ENCODE data around the gene MCCC1. TPM values are rescaled to one million over a fixed set of nuclear protein-coding genes. Genes with fewer than 3 reads are reported as not detected.
"Not testable (repeated sequence)": the region's sequence is repeated elsewhere in the genome, so short reads cannot be mapped to it uniquely, and the experiment has no call there.

MCCC1 gene
- polyA plus RNA-seq, 1 donor (not counting 4 experiments of a cell fraction or from before 2014, with no cell fraction given) = 11.7 TPM

DNA sequence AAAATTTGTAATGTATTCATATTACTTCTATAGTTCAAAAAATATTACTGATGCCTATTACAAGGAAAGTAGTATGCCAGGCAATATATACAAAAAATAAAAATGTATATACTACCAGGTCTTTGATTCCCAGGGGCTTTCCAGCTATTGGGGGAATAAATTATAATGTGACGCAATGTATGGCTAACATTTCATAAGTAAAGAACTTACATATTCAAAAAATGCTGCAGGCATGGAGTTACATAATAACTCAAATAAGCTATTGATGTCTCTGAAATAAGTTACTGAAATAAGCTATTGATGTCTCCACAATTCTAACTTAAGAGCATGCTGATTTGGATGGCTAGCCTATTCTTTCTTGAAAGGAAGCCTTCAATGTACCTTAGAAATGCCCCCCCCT lies 30.2 kb downstream of the MCCC1 start:
- H3K4me2 ChIP-seq (ENCODE audit: control insufficient read depth, extremely low read depth, insufficient read depth, low read depth, low read length) = no peak overlapping the region
- H3K27me3 ChIP-seq (ENCODE audit: control insufficient read depth, extremely low read depth, insufficient read depth, low read length) = no peaks in the 10 kb centered on the region
- H3K79me2 ChIP-seq (ENCODE audit: control insufficient read depth, insufficient read depth, low read length) = no peaks in the 10 kb centered on the region
- FAIRE-seq (no peak), DNase-seq (ENCODE audit: low read depth, low spot score) (no peak)
- dilution Hi-C loops (cut with MboI; ENCODE audit: extremely low pct_ligation_motif_present, low sequenced_read_pairs) = no loop called here
- H3K27ac ChIP-seq (ENCODE audit: control insufficient read depth, insufficient read depth, low read length) = no peak overlapping the region
- no peaks in the 10 kb centered on the region for H3K9me3 ChIP-seq (ENCODE audit: control insufficient read depth, low read depth, low read length)
- H4K20me1 ChIP-seq (ENCODE audit: control insufficient read depth, extremely low read depth, insufficient read depth, low read length) = no peaks in the 10 kb centered on the region
- no peaks in the 10 kb centered on the region for H3K9me1 ChIP-seq (ENCODE audit: control insufficient read depth, extremely low read depth, insufficient read depth, low read length)
- no peak overlapping the region for H3K4me3 ChIP-seq (ENCODE audit: control insufficient read depth in 2 of 3, extremely low read depth in 1 of 3, insufficient read depth in 2 of 3, low read depth in 1 of 3, low read length in 3 of 3)
- no peak overlapping the region for H2AFZ ChIP-seq (ENCODE audit: control insufficient read depth, low read length)
- peaks cover 3 to 8% of the 10 kb centered on the region in 2 experiments for H3K36me3 ChIP-seq (ENCODE audit: control insufficient read depth in 2 of 2, extremely low read depth in 1 of 2, insufficient read depth in 2 of 2, low read length in 2 of 2)
- TF ChIP-seq EZH2 (IDR thresholded peaks at IDR 0.05; ENCODE audit: low read length) = no peak
- TF ChIP-seq, protein P1, sequence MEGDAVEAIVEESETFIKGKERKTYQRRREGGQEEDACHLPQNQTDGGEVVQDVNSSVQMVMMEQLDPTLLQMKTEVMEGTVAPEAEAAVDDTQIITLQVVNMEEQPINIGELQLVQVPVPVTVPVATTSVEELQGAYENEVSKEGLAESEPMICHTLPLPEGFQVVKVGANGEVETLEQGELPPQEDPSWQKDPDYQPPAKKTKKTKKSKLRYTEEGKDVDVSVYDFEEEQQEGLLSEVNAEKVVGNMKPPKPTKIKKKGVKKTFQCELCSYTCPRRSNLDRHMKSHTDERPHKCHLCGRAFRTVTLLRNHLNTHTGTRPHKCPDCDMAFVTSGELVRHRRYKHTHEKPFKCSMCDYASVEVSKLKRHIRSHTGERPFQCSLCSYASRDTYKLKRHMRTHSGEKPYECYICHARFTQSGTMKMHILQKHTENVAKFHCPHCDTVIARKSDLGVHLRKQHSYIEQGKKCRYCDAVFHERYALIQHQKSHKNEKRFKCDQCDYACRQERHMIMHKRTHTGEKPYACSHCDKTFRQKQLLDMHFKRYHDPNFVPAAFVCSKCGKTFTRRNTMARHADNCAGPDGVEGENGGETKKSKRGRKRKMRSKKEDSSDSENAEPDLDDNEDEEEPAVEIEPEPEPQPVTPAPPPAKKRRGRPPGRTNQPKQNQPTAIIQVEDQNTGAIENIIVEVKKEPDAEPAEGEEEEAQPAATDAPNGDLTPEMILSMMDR (optimal IDR thresholded peaks at IDR 0.05 in 1 of 3, IDR thresholded peaks at IDR 0.05 in 1 of 3, conservative IDR thresholded peaks at IDR 0.05 in 1 of 3; ENCODE audit: extremely low read depth in 1 of 3, insufficient read depth in 2 of 3, low read length in 3 of 3) = no peak
- peaks cover 5% of the 10 kb centered on the region for H3K4me1 ChIP-seq (ENCODE audit: control insufficient read depth, extremely low read depth, insufficient read depth, low read length)
- H3K9ac ChIP-seq (ENCODE audit: control insufficient read depth, extremely low read depth, insufficient read depth, low read length) = no peak overlapping the region

DNA sequence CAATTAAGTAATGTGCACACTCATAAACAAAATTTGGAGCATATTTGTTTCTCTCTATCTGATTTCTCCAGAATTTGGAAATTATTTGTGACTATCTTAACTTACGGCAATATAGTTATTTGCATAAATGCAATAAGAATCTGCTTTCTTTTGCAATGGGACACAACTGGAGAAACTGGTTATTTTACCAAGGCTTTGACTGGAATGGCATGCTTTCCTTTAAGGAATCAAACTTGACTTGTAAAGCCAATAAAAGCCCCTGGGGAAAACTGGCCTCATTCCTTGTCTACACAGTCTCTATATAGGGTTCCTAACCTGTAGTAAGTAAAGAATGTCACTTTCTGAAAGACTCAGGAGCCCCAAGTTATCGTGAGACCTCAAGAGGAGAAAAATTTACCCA lies 32.4 kb downstream of the MCCC1 start:
- H3K27ac ChIP-seq (ENCODE audit: control insufficient read depth, insufficient read depth, low read length); H3K4me3 ChIP-seq (ENCODE audit: control insufficient read depth in 2 of 3, extremely low read depth in 1 of 3, insufficient read depth in 2 of 3, low read depth in 1 of 3, low read length in 3 of 3); dilution Hi-C loops (cut with MboI; ENCODE audit: extremely low pct_ligation_motif_present, low sequenced_read_pairs); H2AFZ ChIP-seq (ENCODE audit: control insufficient read depth, low read length); H3K79me2 ChIP-seq (ENCODE audit: control insufficient read depth, insufficient read depth, low read length); H3K4me1 ChIP-seq (ENCODE audit: control insufficient read depth, extremely low read depth, insufficient read depth, low read length); H3K9me3 ChIP-seq (ENCODE audit: control insufficient read depth, low read depth, low read length); H3K9me1 ChIP-seq (ENCODE audit: control insufficient read depth, extremely low read depth, insufficient read depth, low read length); H3K9ac ChIP-seq (ENCODE audit: control insufficient read depth, extremely low read depth, insufficient read depth, low read length); FAIRE-seq; DNase-seq (ENCODE audit: low read depth, low spot score); H3K27me3 ChIP-seq (ENCODE audit: control insufficient read depth, extremely low read depth, insufficient read depth, low read length); H4K20me1 ChIP-seq (ENCODE audit: control insufficient read depth, extremely low read depth, insufficient read depth, low read length); H3K4me2 ChIP-seq (ENCODE audit: control insufficient read depth, extremely low read depth, insufficient read depth, low read depth, low read length); H3K36me3 ChIP-seq (ENCODE audit: control insufficient read depth in 2 of 2, extremely low read depth in 1 of 2, insufficient read depth in 2 of 2, low read length in 2 of 2): not testable (repeated sequence)

DNA sequence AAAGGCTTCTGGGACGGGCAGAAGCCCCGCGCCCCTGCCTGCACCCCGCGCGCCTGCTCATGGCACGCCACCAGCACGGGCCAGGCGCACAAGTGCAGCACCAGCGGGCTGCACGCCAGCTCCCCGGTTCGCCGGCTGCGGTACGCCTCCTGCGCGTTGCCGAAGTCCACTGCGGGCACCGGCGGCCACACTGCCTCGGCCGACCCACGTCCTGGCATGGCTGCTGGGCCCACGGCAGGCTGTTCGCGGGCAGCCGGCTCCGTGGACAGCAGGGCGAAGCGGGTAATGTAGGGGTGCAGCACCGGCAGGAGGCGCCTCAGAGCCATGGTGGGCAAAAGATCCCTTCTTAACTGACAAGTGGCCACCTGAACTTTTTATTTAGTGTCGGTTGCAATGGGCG lies 34.8 kb downstream of the MCCC1 start:
- H3K4me3 ChIP-seq (ENCODE audit: control insufficient read depth in 2 of 3, extremely low read depth in 1 of 3, insufficient read depth in 2 of 3, low read depth in 1 of 3, low read length in 3 of 3) = no peak overlapping the region
- H3K79me2 ChIP-seq (ENCODE audit: control insufficient read depth, insufficient read depth, low read length) = no peaks in the 10 kb centered on the region
- no peak overlapping the region for H3K27ac ChIP-seq (ENCODE audit: control insufficient read depth, insufficient read depth, low read length)
- DNase-seq (ENCODE audit: low read depth, low spot score) (no peak), FAIRE-seq (no peak)
- H3K9me3 ChIP-seq (ENCODE audit: control insufficient read depth, low read depth, low read length) = no peaks in the 10 kb centered on the region
- H4K20me1 ChIP-seq (ENCODE audit: control insufficient read depth, extremely low read depth, insufficient read depth, low read length) = no peaks in the 10 kb centered on the region
- no peaks in the 10 kb centered on the region for H3K36me3 ChIP-seq (ENCODE audit: control insufficient read depth in 2 of 2, extremely low read depth in 1 of 2, insufficient read depth in 2 of 2, low read length in 2 of 2)
- dilution Hi-C loops (cut with MboI; ENCODE audit: extremely low pct_ligation_motif_present, low sequenced_read_pairs) = no loop called here
- H3K9ac ChIP-seq (ENCODE audit: control insufficient read depth, extremely low read depth, insufficient read depth, low read length) = no peak overlapping the region
- no peak for TF ChIP-seq EZH2 (IDR thresholded peaks at IDR 0.05; ENCODE audit: low read length)
- TF ChIP-seq, protein P1 (optimal IDR thresholded peaks at IDR 0.05 in 1 of 3, IDR thresholded peaks at IDR 0.05 in 1 of 3, conservative IDR thresholded peaks at IDR 0.05 in 1 of 3; ENCODE audit: extremely low read depth in 1 of 3, insufficient read depth in 2 of 3, low read length in 3 of 3) = no peak
- no peak overlapping the region for H2AFZ ChIP-seq (ENCODE audit: control insufficient read depth, low read length)
- H3K27me3 ChIP-seq (ENCODE audit: control insufficient read depth, extremely low read depth, insufficient read depth, low read length) = no peaks in the 10 kb centered on the region
- no peaks in the 10 kb centered on the region for H3K4me1 ChIP-seq (ENCODE audit: control insufficient read depth, extremely low read depth, insufficient read depth, low read length)
- no peaks in the 10 kb centered on the region for H3K9me1 ChIP-seq (ENCODE audit: control insufficient read depth, extremely low read depth, insufficient read depth, low read length)
- no peak overlapping the region for H3K4me2 ChIP-seq (ENCODE audit: control insufficient read depth, extremely low read depth, insufficient read depth, low read depth, low read length)
